IPS-18c (cell line): ENCODE results near the gene HSPB8.
"Not testable (repeated sequence)": the region's sequence is repeated elsewhere in the genome, so short reads cannot be mapped to it uniquely, and the experiment has no call there.

Source experiments
- H3K4me3 ChIP-seq: 2 replicates; pipeline ENCODE4 v1.7.0; 2013; ENCODE audit warnings: low read depth, mild to moderate bottlenecking, low read length, moderate library complexity; ENCODE audit not compliant: insufficient read depth
- H3K9me3 ChIP-seq: one replicate; pipeline ENCODE4 v1.6.1; 2013; ENCODE audit warnings: mild to moderate bottlenecking, low read length, moderate library complexity; ENCODE audit not compliant: control insufficient read depth, insufficient read depth

The HSPB8 gene

GRCh38 chr12:119183942-119184695 is 5.4 kb downstream of the HSPB8 start:
- no peak overlapping the region for H3K4me3 ChIP-seq
- no peaks in the 10 kb centered on the region for H3K9me3 ChIP-seq

GRCh38 chr12:119195256-119195655 is 16.5 kb downstream of the HSPB8 start:
- Histone ChIP-seq H3K9me3 (no peaks in the 10 kb centered on the region), H3K4me3 (no peak overlapping the region)

- H3K4me3 ChIP-seq: no peak overlapping the region
- H3K9me3 ChIP-seq: no peaks in the 10 kb centered on the region
Observed at GRCh38 chr12:119198440-119198839, 19.7 kb downstream of the HSPB8 start.

GRCh38 chr12:119200601-119201000 is 21.9 kb downstream of the HSPB8 start:
- H3K9me3 ChIP-seq: no peaks in the 10 kb centered on the region
- no peak overlapping the region for H3K4me3 ChIP-seq

GRCh38 chr12:119201789-119202543 is 23.2 kb downstream of the HSPB8 start:
- Histone ChIP-seq H3K9me3 (no peaks in the 10 kb centered on the region), H3K4me3 (no peak overlapping the region)

- no peak overlapping the region for H3K4me3 ChIP-seq
Observed at GRCh38 chr12:119202544-119202943, 23.8 kb downstream of the HSPB8 start.

GRCh38 chr12:119204131-119204530 is 25.4 kb downstream of the HSPB8 start:
- H3K9me3 ChIP-seq: no peaks in the 10 kb centered on the region
- no peak overlapping the region for H3K4me3 ChIP-seq

More at GRCh38 chr12:119202544-119202943, 23.8 kb downstream of the HSPB8 start:
- H3K9me3 ChIP-seq: no peaks in the 10 kb centered on the region

GRCh38 chr12:119204671-119205285 is 26.0 kb downstream of the HSPB8 start:
- no peak overlapping the region for H3K4me3 ChIP-seq
- H3K9me3 ChIP-seq: no peaks in the 10 kb centered on the region

GRCh38 chr12:119206348-119207062 is 27.8 kb downstream of the HSPB8 start:
- Histone ChIP-seq H3K4me3 (no peak overlapping the region), H3K9me3 (no peaks in the 10 kb centered on the region)

GRCh38 chr12:119207063-119207560 is 28.4 kb downstream of the HSPB8 start:
- Histone ChIP-seq H3K4me3 (no peak overlapping the region), H3K9me3 (no peaks in the 10 kb centered on the region)

GRCh38 chr12:119208626-119209061 is 29.9 kb downstream of the HSPB8 start:
- Histone ChIP-seq H3K9me3 (no peaks in the 10 kb centered on the region), H3K4me3 (no peak overlapping the region)

- Histone ChIP-seq H3K9me3 (no peaks in the 10 kb centered on the region), H3K4me3 (no peak overlapping the region)
Observed at GRCh38 chr12:119211884-119212283, 33.2 kb downstream of the HSPB8 start.

- Histone ChIP-seq H3K9me3 (no peaks in the 10 kb centered on the region), H3K4me3 (no peak overlapping the region)
Observed at GRCh38 chr12:119216084-119216483, 37.4 kb downstream of the HSPB8 start.

GRCh38 chr12:119218875-119219274 is 40.1 kb downstream of the HSPB8 start:
- H3K9me3 ChIP-seq, H3K4me3 ChIP-seq: not testable (repeated sequence)

- Histone ChIP-seq H3K9me3 (no peaks in the 10 kb centered on the region), H3K4me3 (no peak overlapping the region)
Observed at GRCh38 chr12:119222222-119222951, 43.7 kb downstream of the HSPB8 start.

- H3K9me3 ChIP-seq: no peaks in the 10 kb centered on the region
Observed at GRCh38 chr12:119225454-119225853, 46.7 kb downstream of the HSPB8 start.

GRCh38 chr12:119227292-119227691 is 48.6 kb downstream of the HSPB8 start:
- H3K9me3 ChIP-seq: no peaks in the 10 kb centered on the region
- H3K4me3 ChIP-seq: no peak overlapping the region

More at GRCh38 chr12:119225454-119225853, 46.7 kb downstream of the HSPB8 start:
- H3K4me3 ChIP-seq: no peak overlapping the region
